Neutrophil (primary cell): Measurements from ENCODE around the gene RPLP2.

Source experiments
- H3K27ac ChIP-seq: fragments of 200-600 bp; sonication (generic); 2 replicates; pipeline ENCODE4 v1.5.1; 2016; ENCODE audit warnings: mild to moderate bottlenecking, moderate library complexity
- H3K27me3 ChIP-seq: fragments of 200-600 bp; sonication (generic); 2 replicates; pipeline ENCODE4 v1.6.0; 2016; ENCODE audit warnings: mild to moderate bottlenecking
- H3K36me3 ChIP-seq: fragments of 200-600 bp; sonication (generic); 2 replicates; pipeline ENCODE4 v1.5.1; 2017
- H3K4me1 ChIP-seq, 2 experiments: fragments of 200-600 bp in 1 of 2; sonication (generic) in 1 of 2; 1 replicate in 1 of 2; 2 replicates in 1 of 2; pipeline versions ENCODE4 v1.5.1 to v1.6.1; 2013 to 2016; ENCODE audit warnings: low read depth in 1 of 2, low read length in 1 of 2, mild to moderate bottlenecking in 1 of 2, moderate library complexity in 1 of 2; ENCODE audit not compliant: control insufficient read depth in 1 of 2, insufficient read depth in 1 of 2
- H3K4me3 ChIP-seq, 2 experiments: fragments of 200-600 bp in 1 of 2; sonication (generic) in 1 of 2; 1 replicate in 1 of 2; 2 replicates in 1 of 2; pipeline ENCODE4 v1.5.1; 2013 to 2016; ENCODE audit warnings: low read depth in 1 of 2, low read length in 1 of 2, mild to moderate bottlenecking in 1 of 2, moderate library complexity in 1 of 2
- H3K9me3 ChIP-seq: fragments of 200-600 bp; sonication (generic); 2 replicates; pipeline ENCODE4 v1.5.1; 2016
- TF ChIP-seq, protein P1 (sequence below): fragments of 200-600 bp; sonication (generic); IDR thresholded peaks from 2 replicates; pipeline ENCODE4 v1.5.1; 2016; ENCODE audit warnings: antibody characterized with exemption

RPLP2 gene

DNA sequence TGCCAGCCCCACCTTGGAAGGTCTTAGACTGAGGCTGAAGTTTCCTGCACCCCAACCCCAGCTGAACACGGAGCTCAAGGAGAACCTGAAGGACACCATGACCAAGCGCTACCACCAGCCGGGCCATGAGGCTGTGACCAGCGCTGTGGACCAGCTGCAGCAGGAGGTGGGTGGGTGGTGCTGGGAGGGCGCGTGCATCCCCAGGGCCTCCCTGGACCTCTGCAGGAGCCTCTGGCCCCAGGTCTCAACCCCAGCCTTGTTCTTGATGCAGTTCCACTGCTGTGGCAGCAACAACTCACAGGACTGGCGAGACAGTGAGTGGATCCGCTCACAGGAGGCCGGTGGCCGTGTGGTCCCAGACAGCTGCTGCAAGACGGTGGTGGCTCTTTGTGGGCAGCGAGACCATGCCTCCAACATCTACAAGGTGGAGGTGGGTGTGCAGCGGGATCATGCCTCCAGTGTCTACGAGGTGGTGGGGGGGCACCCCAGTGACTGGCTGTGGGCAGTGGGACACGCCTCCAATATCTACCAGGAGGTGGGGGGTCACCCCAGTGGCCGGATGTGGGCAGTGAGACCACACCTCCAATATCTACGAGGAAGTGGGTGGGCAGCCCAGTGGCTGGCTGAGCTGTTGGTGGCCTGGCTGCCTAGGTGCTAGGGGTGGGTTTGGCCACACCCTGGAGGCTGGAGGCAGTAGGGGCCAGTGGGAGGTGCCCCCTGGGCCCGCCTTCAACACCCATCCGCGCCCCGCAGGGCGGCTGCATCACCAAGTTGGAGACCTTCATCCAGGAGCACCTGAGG, 27.6 kb downstream of the RPLP2 start:
- Histone ChIP-seq H3K4me1 (peaks cover 36 to 47% of the 10 kb centered on the region in 2 experiments), H3K4me3 (no peak overlapping the region), H3K27me3 (peaks cover 30% of the 10 kb centered on the region), H3K9me3 (no peaks in the 10 kb centered on the region), H3K36me3 (peaks cover 46% of the 10 kb centered on the region), H3K27ac (no peak overlapping the region)
- TF ChIP-seq, protein P1, sequence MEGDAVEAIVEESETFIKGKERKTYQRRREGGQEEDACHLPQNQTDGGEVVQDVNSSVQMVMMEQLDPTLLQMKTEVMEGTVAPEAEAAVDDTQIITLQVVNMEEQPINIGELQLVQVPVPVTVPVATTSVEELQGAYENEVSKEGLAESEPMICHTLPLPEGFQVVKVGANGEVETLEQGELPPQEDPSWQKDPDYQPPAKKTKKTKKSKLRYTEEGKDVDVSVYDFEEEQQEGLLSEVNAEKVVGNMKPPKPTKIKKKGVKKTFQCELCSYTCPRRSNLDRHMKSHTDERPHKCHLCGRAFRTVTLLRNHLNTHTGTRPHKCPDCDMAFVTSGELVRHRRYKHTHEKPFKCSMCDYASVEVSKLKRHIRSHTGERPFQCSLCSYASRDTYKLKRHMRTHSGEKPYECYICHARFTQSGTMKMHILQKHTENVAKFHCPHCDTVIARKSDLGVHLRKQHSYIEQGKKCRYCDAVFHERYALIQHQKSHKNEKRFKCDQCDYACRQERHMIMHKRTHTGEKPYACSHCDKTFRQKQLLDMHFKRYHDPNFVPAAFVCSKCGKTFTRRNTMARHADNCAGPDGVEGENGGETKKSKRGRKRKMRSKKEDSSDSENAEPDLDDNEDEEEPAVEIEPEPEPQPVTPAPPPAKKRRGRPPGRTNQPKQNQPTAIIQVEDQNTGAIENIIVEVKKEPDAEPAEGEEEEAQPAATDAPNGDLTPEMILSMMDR: no peak

DNA sequence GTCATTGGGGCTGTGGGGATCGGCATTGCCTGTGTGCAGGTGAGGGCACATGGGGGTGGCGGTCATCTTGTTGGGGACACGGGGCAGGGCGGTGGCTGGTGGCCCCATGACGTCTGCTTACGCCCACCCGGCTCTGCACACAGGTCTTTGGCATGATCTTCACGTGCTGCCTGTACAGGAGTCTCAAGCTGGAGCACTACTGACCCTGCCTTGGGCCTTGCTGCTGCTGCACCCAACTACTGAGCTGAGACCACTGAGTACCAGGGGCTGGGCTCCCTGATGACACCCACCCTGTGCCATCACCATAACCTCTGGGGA, 28.2 kb downstream of the RPLP2 start:
- no peaks in the 10 kb centered on the region for H3K9me3 ChIP-seq
- H3K4me1 ChIP-seq: peaks cover 34 to 47% of the 10 kb centered on the region in 2 experiments
- TF ChIP-seq, protein P1: no peak
- no peak overlapping the region for H3K4me3 ChIP-seq
- H3K27me3 ChIP-seq: peaks cover 27% of the 10 kb centered on the region
- no peak overlapping the region for H3K27ac ChIP-seq
- peaks cover 46% of the 10 kb centered on the region for H3K36me3 ChIP-seq

DNA sequence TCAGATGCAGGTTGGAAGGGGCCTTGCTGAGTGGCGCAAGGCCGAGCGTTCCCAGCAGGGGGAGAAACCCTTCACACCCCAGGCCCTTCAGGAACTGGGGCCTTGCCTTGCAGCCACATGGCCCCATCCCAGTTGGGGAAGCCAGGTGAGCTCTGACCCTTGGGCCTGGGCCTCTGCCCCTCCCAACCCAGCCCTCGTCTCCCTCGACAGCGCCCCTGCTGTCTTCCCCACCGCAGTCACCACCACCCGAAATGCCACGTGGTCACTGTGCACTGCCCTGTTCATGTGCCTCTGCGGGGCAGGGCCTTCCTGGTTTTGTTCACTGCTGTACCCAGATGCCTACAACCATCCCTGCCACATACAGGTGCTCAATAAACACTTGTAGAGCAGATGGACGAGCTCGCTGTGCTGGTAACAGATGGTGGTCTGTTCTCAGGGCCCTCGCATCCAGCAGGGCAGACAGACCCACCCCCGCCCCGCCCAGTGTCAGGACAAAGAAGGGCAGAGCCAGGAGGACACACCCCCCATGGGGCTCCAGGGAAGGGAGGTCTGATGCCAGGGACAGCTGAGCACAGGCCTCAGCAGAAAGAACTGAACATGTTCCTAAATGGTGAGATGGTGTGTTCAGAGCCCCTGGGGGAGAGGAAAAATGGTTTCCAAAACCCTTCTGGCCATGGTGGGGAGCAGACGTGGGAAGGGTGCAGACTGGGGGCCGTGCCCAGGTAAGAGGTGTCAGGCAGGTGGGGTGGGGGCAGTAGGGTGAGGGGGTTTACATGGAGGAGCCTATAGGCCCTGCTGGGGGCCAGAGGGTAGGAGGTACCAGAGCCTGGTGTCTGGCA, 28.9 kb downstream of the RPLP2 start:
- Histone ChIP-seq H3K36me3 (peaks cover 46% of the 10 kb centered on the region), H3K9me3 (no peaks in the 10 kb centered on the region), H3K27ac (no peak overlapping the region), H3K4me3 (no peak overlapping the region), H3K4me1 (peaks cover 35 to 48% of the 10 kb centered on the region in 2 experiments), H3K27me3 (peaks cover 27% of the 10 kb centered on the region)
- TF ChIP-seq, protein P1: no peak

DNA sequence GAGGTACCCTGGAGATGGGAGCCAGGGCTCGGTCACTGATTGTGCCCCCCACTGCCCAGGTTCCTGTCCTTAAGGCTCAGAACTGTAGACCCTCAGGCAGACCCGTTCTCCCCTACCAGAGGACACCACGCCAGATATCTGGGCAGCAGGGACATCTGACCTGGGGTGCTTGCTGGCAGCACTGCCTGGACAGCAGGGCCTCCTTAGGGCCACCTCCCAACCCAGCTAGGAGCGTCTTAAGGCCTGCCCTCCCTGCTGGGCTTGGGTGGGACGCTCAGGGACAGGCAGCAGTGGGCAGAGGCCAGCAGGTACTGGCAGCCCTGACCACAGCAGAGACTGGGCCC, 29.5 kb downstream of the RPLP2 start:
- peaks cover 35 to 48% of the 10 kb centered on the region in 2 experiments for H3K4me1 ChIP-seq
- H3K27ac ChIP-seq: no peak overlapping the region
- TF ChIP-seq, protein P1: no peak
- H3K9me3 ChIP-seq: no peaks in the 10 kb centered on the region
- peaks cover 46% of the 10 kb centered on the region for H3K36me3 ChIP-seq
- H3K4me3 ChIP-seq: no peak overlapping the region
- peaks cover 27% of the 10 kb centered on the region for H3K27me3 ChIP-seq

DNA sequence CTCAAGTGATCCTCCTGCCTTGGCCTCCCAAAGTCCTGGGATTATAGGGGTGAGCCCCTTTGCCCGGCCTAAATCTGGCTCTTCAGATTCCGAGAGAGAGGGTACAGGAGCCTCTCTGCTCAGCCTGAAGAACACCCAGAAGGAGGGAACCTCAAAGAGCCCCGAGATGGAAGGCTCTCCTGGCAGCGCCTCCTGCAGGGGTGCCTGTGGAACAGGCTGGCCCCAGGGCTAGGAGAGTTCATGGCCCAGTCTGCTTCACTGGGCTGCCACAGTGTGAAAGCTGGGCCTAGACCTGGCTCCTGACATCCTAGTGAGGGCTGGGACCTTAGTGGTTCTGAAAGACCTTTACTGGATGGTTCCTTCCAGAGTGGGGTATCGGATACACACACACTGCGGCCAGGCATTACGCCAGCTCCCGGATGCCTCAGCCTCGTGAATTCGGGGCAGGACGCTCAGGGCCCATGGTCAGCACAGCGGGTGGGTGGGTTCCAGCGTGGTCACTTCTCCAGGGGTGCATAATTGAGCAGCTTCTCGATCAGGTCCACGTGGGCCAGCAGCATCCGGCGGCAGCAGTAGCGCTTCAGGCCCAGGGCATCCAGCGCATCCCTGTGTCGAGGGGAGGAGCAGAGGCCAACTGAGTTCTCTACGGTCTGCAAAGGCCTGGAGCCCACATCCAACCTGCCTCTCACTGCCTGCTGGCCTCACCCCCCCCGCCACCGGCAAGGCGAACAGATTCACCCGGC, 30.3 kb downstream of the RPLP2 start:
- H3K36me3 ChIP-seq: peaks cover 46% of the 10 kb centered on the region
- no peak overlapping the region for H3K4me3 ChIP-seq
- peaks cover 30 to 45% of the 10 kb centered on the region in 2 experiments for H3K4me1 ChIP-seq

More for the DNA sequence above, 30.3 kb downstream of the RPLP2 start:
- Histone ChIP-seq H3K27ac (no peak overlapping the region), H3K27me3 (peaks cover 27% of the 10 kb centered on the region), H3K9me3 (no peaks in the 10 kb centered on the region)
- TF ChIP-seq, protein P1: no peak
